Activated CD4-positive, alpha-beta T cell treated with anti-CD3 and anti-CD28 coated beads, Interleukin-2, amount 50 U/mL, for 24 hours (primary cell): ENCODE data around the gene ZNF546.
"Not testable (repeated sequence)": the region's sequence is repeated elsewhere in the genome, so short reads cannot be mapped to it uniquely, and the experiment has no call there.

Source experiments
- DNase-seq, 2 donors: peaks; one replicate each; pipeline ENCODE4 v3.0.0-alpha.2; 2020; ENCODE audit warnings: low read depth in 1 of 2, low spot score in 1 of 2

Gene ZNF546

GRCh38 chr19:39983695-39984300 is 13.1 kb upstream of the ZNF546 start:
- DNase-seq: no peak

DNA sequence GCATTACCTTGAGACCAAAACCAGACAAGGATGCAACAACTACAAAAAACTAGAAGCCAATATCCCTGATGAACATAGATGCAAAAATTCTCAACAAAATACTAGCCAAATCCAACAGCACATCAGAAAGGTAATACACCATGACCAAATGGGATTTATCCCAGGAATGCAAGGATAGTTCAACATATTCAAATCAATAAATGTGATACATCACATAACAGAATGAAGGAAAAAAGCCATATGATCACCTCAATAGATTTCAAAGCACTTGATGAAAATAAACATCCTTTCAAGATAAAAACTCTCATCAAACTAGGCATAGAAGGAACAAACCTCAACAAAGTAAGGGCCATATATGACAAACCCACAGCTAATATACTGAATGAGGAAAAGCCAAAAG is 10.2 kb upstream of the ZNF546 start:
- DNase-seq: no peak

- DNase-seq: no peak
These were observed 9.7 kb upstream of the ZNF546 start for GRCh38 chr19:39987167-39987566.

DNA sequence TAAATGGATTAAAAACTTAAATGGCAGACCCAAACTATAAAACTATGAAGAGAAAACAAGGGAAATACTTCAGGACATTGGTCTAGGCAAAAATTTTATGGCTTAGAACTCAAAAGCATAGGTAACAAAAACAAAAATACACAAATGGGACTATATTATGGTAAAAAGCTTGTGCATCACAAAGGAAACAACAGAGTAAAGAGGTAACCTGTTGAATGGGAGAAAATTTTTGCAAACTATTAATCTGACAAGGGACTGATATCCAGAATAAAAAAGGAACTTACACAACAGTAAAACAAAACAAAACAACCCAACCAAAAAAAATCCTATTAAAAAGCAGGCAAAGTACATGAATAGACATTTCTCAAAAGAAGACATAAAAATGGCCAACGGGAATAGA is 9.3 kb upstream of the ZNF546 start:
- no peak for DNase-seq

- DNase-seq: no peak
These were observed 3.3 kb upstream of the ZNF546 start for GRCh38 chr19:39993605-39994004.

DNA sequence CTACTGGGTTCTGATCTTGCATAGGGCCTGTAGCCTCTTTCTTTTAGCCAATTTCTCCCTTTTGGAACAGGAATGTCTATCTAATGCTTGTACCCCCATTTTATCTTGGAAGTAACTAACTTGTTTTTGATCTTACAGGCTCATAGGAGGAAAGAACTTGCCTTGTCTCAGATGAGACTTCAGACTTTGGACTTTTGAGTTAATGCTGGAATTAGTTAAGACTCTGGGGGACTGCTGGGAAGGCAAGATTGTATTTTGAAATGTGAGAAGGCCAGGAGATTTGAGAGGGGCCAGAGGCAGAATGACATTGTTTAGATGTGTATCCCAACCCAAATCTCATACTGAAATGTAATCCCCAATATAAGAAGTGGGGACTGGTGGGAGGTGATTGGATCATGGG is 2.5 kb upstream of the ZNF546 start:
- no peak for DNase-seq

DNA sequence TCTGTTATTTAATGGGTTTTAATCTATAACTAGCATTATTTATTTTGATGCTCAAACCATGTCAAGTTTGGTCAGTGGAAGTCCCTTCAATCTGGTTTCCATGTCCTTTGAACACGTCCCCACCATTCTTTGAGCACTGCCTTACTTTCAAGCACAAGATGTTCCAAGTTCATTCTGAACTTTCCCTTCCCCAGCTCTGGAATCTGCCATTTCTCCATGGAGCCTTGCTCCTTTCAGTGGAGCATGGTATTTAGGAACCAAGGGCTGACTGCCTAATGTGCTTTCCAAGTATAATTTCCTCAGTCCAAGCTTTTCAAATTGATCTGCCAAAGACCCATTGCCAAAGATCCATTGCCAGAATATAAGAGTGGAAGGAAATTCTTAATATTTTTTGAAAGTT is 1.1 kb upstream of the ZNF546 start:
- no peak for DNase-seq

DNA sequence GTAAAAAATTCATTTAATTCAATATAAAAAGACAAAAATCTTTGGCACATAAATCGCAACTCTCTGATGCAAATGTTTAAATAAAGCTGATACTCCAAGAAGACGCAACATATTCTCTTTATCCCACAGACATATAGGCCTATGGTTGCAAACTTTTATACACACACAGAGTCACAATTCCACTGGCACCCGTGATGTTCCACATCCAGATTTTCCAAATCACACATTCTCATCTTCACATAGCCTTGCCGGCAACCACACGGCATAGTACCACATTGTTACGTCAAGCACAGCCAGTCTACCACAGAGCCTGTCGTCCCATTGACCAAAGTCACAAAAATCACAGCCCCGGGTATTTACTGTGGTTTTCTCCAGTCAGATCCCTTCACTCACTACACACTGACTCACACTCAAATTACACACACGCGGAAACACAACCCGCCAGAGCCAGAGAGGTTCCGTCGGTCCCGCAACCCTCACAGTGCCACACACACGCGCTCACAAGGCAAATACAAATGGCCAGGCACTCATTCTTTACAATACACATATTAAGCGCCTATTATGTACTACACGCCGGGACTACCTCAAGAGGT is 546 bp upstream of the ZNF546 start:
- no peak for DNase-seq

DNA sequence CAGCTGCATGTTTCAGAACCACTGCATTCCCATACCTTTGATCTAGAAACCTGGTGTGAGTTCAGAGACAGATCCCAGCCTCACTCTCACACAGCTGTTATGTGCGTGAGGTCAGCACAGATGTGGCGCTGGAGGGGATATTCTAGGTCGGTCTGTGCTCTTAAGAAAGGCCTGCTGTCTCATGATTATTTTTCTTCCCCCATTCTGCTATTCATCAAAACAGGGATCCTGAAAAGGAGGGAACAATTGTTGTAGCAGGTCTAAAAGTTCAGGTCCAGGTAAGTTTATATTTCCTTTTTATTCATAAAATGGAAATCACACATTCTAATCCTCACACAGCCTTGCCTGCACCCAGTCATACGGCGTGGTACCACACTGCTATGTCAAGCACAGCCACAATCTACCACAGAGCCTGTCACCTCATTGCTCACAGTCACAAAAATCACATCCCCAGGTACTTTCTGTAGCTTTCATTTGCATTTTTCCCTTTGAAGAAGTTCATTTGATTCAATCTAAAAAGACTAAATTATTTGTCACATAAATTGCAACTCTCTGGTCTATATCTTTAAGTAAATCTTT is 867 bp downstream of the ZNF546 start:
- DNase-seq: peak in 1 of 2 donors; percentile 16

DNA sequence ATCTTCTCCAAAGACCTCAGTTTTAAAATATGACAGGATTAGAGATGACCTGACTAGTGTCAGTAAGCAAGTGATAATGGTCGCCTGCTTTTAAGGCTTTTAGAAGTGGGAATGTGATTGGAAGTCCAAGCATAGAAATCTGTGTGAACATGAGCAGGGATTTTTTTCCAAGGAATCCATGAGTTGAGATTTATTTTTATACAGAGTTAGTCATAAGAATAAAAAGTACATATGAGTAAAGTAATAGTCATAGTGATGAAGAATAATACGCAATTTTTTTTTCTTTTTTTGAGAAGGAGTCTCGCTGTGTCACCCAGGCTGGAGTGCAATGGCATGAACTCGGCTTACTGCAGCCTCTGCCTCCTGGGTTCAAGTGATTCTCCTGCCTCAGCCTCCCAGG is 1.6 kb downstream of the ZNF546 start:
- DNase-seq: no peak

- no peak for DNase-seq
These were observed 8.9 kb downstream of the ZNF546 start for GRCh38 chr19:40005691-40006272.

- DNase-seq: no peak
These were observed 9.4 kb downstream of the ZNF546 start for GRCh38 chr19:40006273-40006691.

DNA sequence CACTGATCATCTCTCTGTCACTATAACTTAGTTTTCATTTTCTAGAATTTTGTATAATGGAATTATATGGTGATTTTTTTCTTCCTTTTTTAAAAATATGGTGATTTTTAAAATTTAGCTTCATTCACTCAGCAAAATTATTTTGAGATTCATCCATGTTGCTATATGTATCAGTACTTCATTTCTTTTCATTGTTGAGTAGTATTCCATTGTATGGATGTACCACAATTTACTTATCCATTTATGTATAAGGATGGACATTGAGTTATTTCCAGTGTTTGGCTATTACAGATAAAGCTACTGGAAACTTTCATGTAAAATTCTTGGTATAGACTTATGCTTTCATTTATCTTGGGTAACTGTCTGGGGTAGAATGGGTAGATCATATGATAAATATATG is 12.8 kb downstream of the ZNF546 start:
- DNase-seq: no peak

GRCh38 chr19:40013991-40014390 is 17.1 kb downstream of the ZNF546 start:
- no peak for DNase-seq

GRCh38 chr19:40023969-40024368 is 27.1 kb downstream of the ZNF546 start:
- DNase-seq: no peak

DNA sequence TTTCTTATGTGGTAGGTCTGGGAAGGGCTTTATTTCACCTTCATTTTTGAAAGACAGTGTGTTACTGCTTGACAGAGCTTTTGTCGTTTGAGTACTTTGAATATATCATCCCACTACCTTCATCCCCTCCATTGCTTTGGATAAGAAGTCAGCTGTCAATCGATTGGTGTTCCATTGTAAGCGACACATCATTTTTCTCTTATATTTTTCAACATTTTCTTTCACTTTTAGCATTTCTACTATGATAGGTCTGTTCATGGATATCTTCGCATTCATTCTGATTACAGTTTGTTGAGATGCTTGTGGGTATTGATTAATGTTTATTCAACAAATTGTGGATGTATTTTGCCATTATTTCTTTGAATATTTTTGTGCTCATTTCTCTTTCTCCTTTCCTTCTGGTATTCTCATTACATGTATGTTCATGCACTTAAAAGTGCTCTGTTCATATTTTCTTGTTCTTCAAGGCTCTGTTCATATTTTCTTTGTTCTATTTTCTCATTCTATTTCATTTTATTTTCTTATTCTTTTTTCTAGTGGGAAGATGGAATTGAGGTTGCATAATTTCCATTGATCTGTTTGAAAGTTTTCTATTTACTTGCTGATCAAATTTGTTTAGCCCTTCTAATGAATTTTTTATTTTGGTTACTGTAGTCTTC is 29.2 kb downstream of the ZNF546 start:
- DNase-seq: no peak

- DNase-seq: no peak
These were observed 29.7 kb downstream of the ZNF546 start for GRCh38 chr19:40026597-40026970.

- DNase-seq: no peak
These were observed 37.2 kb downstream of the ZNF546 start for GRCh38 chr19:40033989-40034560.

DNA sequence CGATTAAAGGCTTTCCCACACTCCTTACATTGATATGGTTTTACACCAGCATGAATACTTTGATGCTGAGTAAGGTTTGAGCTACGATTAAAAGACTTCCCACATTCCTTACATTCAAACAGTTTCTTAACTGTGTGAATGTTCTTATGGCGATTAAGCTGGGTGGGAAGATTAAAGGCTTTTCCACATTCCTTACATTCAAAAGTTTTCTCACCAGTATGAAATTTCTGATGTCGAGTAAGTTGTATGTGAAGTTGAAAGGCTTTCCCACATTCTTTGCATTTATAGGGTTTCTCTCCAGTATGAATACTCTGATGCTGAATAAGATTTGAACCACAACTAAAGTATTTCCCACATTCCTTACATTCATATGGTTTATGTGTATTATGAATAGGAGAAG is 39.1 kb downstream of the ZNF546 start:
- DNase-seq: no peak

DNA sequence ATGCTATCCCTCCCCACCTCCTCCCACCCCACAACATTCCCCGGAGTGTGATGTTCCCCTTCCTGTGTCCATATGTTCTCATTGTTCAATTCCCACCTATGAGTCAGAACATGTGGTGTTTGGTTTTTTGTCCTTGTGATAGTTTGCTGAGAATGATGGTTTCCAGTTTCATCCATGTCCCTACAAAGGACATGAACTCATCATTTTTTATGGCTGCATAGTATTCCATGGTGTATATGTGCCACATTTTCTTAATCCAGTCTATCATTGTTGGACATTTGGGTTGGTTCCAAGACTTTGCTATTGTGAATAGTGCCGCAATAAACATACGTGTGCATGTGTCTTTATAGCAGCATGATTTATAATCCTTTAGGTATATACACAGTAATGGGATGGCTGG is 41.2 kb downstream of the ZNF546 start:
- DNase-seq: not testable (repeated sequence)

DNA sequence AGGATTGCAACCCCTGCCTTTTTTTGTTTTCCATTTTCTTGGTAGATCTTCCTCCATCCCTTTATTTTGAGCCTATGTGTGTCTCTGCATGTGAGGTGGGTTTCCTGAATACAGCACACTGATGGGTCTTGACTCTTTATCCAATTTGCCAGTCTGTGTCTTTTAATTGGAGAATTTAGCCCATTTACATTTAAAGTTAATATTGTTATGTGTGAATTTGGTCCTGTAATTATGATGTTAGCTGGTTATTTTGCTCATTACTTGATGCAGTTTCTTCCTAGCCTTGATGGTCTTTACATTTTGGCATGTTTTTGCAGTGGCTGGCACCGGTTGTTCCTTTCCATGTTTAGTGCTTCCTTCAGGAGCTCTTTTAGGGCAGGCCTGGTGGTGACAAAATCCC is 44.9 kb downstream of the ZNF546 start:
- DNase-seq: not testable (repeated sequence)

DNA sequence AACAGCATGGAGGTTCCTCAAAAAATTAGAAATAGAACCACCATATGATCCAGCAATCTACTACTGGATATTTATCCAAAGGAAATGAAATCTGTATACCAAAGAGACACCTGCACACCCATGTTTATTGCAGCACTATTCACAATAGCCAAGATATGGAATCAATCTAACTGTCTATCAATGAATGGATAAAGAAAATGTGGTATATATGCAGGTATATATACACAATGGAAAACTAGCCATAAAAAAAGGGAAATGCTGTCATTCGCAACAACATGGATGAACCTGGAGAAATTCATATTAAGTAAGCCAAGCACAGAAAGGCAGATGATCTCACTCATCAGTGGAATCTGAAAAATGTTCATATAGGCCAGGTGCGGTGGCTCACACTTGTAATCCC is 56.6 kb downstream of the ZNF546 start:
- DNase-seq: no peak
